Muscle of leg (tissue), 11 donors: ENCODE measurements around the gene PDE11A. TPM values are rescaled to one million over a fixed set of nuclear protein-coding genes. Genes with fewer than 3 reads are reported as not detected.
A peak's percentile ranks its signal among the peaks of the same experiment; 100 is the strongest.

Experiments used
- DNase-seq: peaks from one replicate; pipeline ENCODE4 v3.0.0; 2013
- H3K27ac ChIP-seq: one replicate; pipeline ENCODE4 v1.5.1; 2013; ENCODE audit warnings: mild to moderate bottlenecking, low read length, control low read depth
- H3K27me3 ChIP-seq: one replicate; pipeline ENCODE4 v1.6.1; 2013; ENCODE audit warnings: low read length; ENCODE audit not compliant: control insufficient read depth, insufficient read depth
- H3K36me3 ChIP-seq: one replicate; pipeline ENCODE4 v1.6.1; 2013; ENCODE audit warnings: low read length; ENCODE audit not compliant: control insufficient read depth, insufficient read depth
- H3K4me1 ChIP-seq: one replicate; pipeline ENCODE4 v1.6.1; 2013; ENCODE audit warnings: low read length; ENCODE audit not compliant: control insufficient read depth, insufficient read depth
- H3K4me3 ChIP-seq: one replicate; pipeline ENCODE4 v1.5.1; 2013; ENCODE audit warnings: low read length, control low read depth
- H3K9me3 ChIP-seq: replicated peaks from 2 replicates; pipeline ENCODE4 v1.6.1; 2013; ENCODE audit warnings: low read depth, low read length; ENCODE audit not compliant: control insufficient read depth
- WGBS: methylation state at CpG from one replicate; pipeline ENCODE4 v1.1.5; 2013; ENCODE audit warnings: missing lambda C conversion rate; ENCODE audit not compliant: insufficient coverage; 5-methylcytosine and 5-hydroxymethylcytosine counted together
- polyA plus RNA-seq, 8 donors: library from polyadenylated mRNA; unstranded; fragments of 120-200 nt; gene quantifications; one replicate each; pipeline versions ENCODE4 v1.2.1 to v1.2.3, GENCODE V29; 2013; ENCODE audit warnings: inconsistent platforms in 1 of 8, low replicate concordance in 1 of 8; ENCODE audit not compliant: insufficient read length in 8 of 8, insufficient read depth in 1 of 8
- total RNA-seq: library from RNA; stranded (reverse); fragments of 120-200 nt; gene quantifications from one replicate; pipeline ENCODE4 v1.2.4, GENCODE V29; 2013

Gene PDE11A
- total and polyA plus RNA-seq, 9 donors, result 0.36 to 2.6 (median 0.62) TPM

- H3K27me3 ChIP-seq, result no peaks in the 10 kb centered on the region
- WGBS, result 88% methylated on average over 3 of the region's 4 CpGs
- no peak overlapping the region for H3K27ac ChIP-seq
- no peaks in the 10 kb centered on the region for H3K9me3 ChIP-seq
- H3K4me1 ChIP-seq, result no peaks in the 10 kb centered on the region
- H3K4me3 ChIP-seq, result no peak overlapping the region
- no peaks in the 10 kb centered on the region for H3K36me3 ChIP-seq
- no peak for DNase-seq
Measured at GRCh38 chr2:177649568-177650518, 422.7 kb downstream of the PDE11A start.

GRCh38 chr2:177646791-177647190 lies 425.8 kb downstream of the PDE11A start:
- H3K27me3 ChIP-seq, result no peaks in the 10 kb centered on the region
- no peaks in the 10 kb centered on the region for H3K9me3 ChIP-seq
- no peaks in the 10 kb centered on the region for H3K4me1 ChIP-seq
- H3K36me3 ChIP-seq, result no peaks in the 10 kb centered on the region
- H3K4me3 ChIP-seq, result no peak overlapping the region
- no peak for DNase-seq
- no CpG with 5 or more reads among the region's 1 CpG for WGBS
- no peak overlapping the region for H3K27ac ChIP-seq

- no peaks in the 10 kb centered on the region for H3K36me3 ChIP-seq
- H3K27me3 ChIP-seq, result no peaks in the 10 kb centered on the region
- H3K4me1 ChIP-seq, result no peaks in the 10 kb centered on the region
- no peaks in the 10 kb centered on the region for H3K9me3 ChIP-seq
- H3K4me3 ChIP-seq, result no peak overlapping the region
- H3K27ac ChIP-seq, result no peak overlapping the region
- no peak for DNase-seq
Measured at GRCh38 chr2:177646241-177646640, 426.3 kb downstream of the PDE11A start.

GRCh38 chr2:177641331-177641730 lies 431.2 kb downstream of the PDE11A start:
- DNase-seq, result peak; percentile 82
- Histone ChIP-seq H3K9me3 (no peaks in the 10 kb centered on the region), H3K4me1 (peaks cover 2% of the 10 kb centered on the region), H3K4me3 (no peak overlapping the region), H3K27me3 (no peaks in the 10 kb centered on the region), H3K36me3 (no peaks in the 10 kb centered on the region), H3K27ac (peak overlapping the region; percentile 29)
- no CpG with 5 or more reads among the region's 2 CpGs for WGBS

- WGBS, result 81% methylated on average over 3 of the region's 3 CpGs
- no peak overlapping the region for H3K27ac ChIP-seq
- H3K27me3 ChIP-seq, result no peaks in the 10 kb centered on the region
- H3K9me3 ChIP-seq, result no peaks in the 10 kb centered on the region
- no peaks in the 10 kb centered on the region for H3K36me3 ChIP-seq
- peaks cover 2% of the 10 kb centered on the region for H3K4me1 ChIP-seq
- H3K4me3 ChIP-seq, result no peak overlapping the region
- no peak for DNase-seq
Measured at GRCh38 chr2:177640423-177640822, 432.2 kb downstream of the PDE11A start.

- peak; percentile 32 for DNase-seq
- Histone ChIP-seq H3K27ac (no peak overlapping the region), H3K4me1 (peaks cover 2% of the 10 kb centered on the region)
Measured at GRCh38 chr2:177639262-177639914, 433.2 kb downstream of the PDE11A start.

GRCh38 chr2:177638507-177638906 lies 434.1 kb downstream of the PDE11A start:
- H3K4me1 ChIP-seq, result peaks cover 2% of the 10 kb centered on the region
- H3K27me3 ChIP-seq, result no peaks in the 10 kb centered on the region
- 50% methylated on average over 1 of the region's 1 CpG for WGBS
- H3K36me3 ChIP-seq, result no peaks in the 10 kb centered on the region
- DNase-seq, result peak; percentile 58
- H3K9me3 ChIP-seq, result no peaks in the 10 kb centered on the region
- no peak overlapping the region for H3K4me3 ChIP-seq
- no peak overlapping the region for H3K27ac ChIP-seq

More at GRCh38 chr2:177639262-177639914, 433.2 kb downstream of the PDE11A start:
- H3K36me3 ChIP-seq, result no peaks in the 10 kb centered on the region
- no peaks in the 10 kb centered on the region for H3K27me3 ChIP-seq
- WGBS, result 43% methylated on average over 1 of the region's 2 CpGs
- H3K4me3 ChIP-seq, result no peak overlapping the region
- no peaks in the 10 kb centered on the region for H3K9me3 ChIP-seq

GRCh38 chr2:177636672-177637071 lies 435.9 kb downstream of the PDE11A start:
- no peak for DNase-seq
- Histone ChIP-seq H3K9me3 (no peaks in the 10 kb centered on the region), H3K4me3 (no peak overlapping the region), H3K27me3 (no peaks in the 10 kb centered on the region), H3K27ac (no peak overlapping the region), H3K4me1 (peaks cover 4% of the 10 kb centered on the region), H3K36me3 (no peaks in the 10 kb centered on the region)
- no CpG with 5 or more reads among the region's 1 CpG for WGBS

- H3K36me3 ChIP-seq, result no peaks in the 10 kb centered on the region
Measured at GRCh38 chr2:177635696-177636095, 436.9 kb downstream of the PDE11A start.

GRCh38 chr2:177633910-177634294 lies 438.7 kb downstream of the PDE11A start:
- no peak overlapping the region for H3K4me3 ChIP-seq
- H3K9me3 ChIP-seq, result no peaks in the 10 kb centered on the region
- DNase-seq, result peak; percentile 51
- no peaks in the 10 kb centered on the region for H3K36me3 ChIP-seq
- no CpG with 5 or more reads among the region's 1 CpG for WGBS
- H3K27me3 ChIP-seq, result no peaks in the 10 kb centered on the region
- no peak overlapping the region for H3K27ac ChIP-seq
- H3K4me1 ChIP-seq, result peaks cover 2% of the 10 kb centered on the region

More at GRCh38 chr2:177635696-177636095, 436.9 kb downstream of the PDE11A start:
- WGBS, result no CpG with 5 or more reads among the region's 1 CpG
- H3K27ac ChIP-seq, result no peak overlapping the region
- no peak for DNase-seq
- no peaks in the 10 kb centered on the region for H3K27me3 ChIP-seq
- H3K4me1 ChIP-seq, result peaks cover 4% of the 10 kb centered on the region
- no peaks in the 10 kb centered on the region for H3K9me3 ChIP-seq
- H3K4me3 ChIP-seq, result no peak overlapping the region
